Measurements from ENCODE around the gene DNAAF1.

DNAAF1 gene

GRCh38 chr16:84193480-84193879 is 48.4 kb downstream of the DNAAF1 start:
- ChIA-PET POLR2A (no interaction called here), CTCF (no interaction called here)
- no peak for TF ChIP-seq CTCF (IDR thresholded peaks at IDR 0.05; ENCODE audit: control extremely low read depth, extremely low read depth, low read depth, missing control alignments)
- no peak for DNase-seq (ENCODE audit: extremely low spot score)

- no peak for TF ChIP-seq CTCF (IDR thresholded peaks at IDR 0.05; ENCODE audit: control extremely low read depth, extremely low read depth, low read depth, missing control alignments)
- ChIA-PET CTCF (no interaction called here), POLR2A (no interaction called here)
- DNase-seq (ENCODE audit: extremely low spot score) = no peak
These were observed 48.9 kb downstream of the DNAAF1 start for GRCh38 chr16:84194018-84194417.

GRCh38 chr16:84194470-84195200 is 49.5 kb downstream of the DNAAF1 start:
- TF ChIP-seq CTCF (IDR thresholded peaks at IDR 0.05; ENCODE audit: control extremely low read depth, extremely low read depth, low read depth, missing control alignments) = no peak
- POLR2A ChIA-PET = no interaction called here
- CTCF ChIA-PET = interaction anchor here (0.9 to 2.2 kb wide), 2 partner anchors 8 to 82 kb away, joined by 3 to 8 read pairs; partner anchors contain the start of gene TAF1C
- DNase-seq (ENCODE audit: extremely low spot score) = no peak

- ChIA-PET CTCF (interaction anchor here (0.9 to 2.2 kb wide), 2 partner anchors 8 to 82 kb away, joined by 3 to 8 read pairs; partner anchors contain the start of gene TAF1C), POLR2A (no interaction called here)
- TF ChIP-seq CTCF (IDR thresholded peaks at IDR 0.05; ENCODE audit: control extremely low read depth, extremely low read depth, low read depth, missing control alignments) = no peak
- no peak for DNase-seq (ENCODE audit: extremely low spot score)
These were observed 50.3 kb downstream of the DNAAF1 start for GRCh38 chr16:84195201-84196093.

GRCh38 chr16:84196101-84196500 is 51.0 kb downstream of the DNAAF1 start:
- POLR2A ChIA-PET = no interaction called here
- no peak for DNase-seq (ENCODE audit: extremely low spot score)
- CTCF ChIA-PET = interaction anchor here (2.2 kb wide), 1 partner anchor 9 kb away, joined by 8 read pairs; the partner anchor contains the start of gene TAF1C
- no peak for TF ChIP-seq CTCF (IDR thresholded peaks at IDR 0.05; ENCODE audit: control extremely low read depth, extremely low read depth, low read depth, missing control alignments)

- no peak for TF ChIP-seq CTCF (IDR thresholded peaks at IDR 0.05; ENCODE audit: control extremely low read depth, extremely low read depth, low read depth, missing control alignments)
- ChIA-PET POLR2A (no interaction called here), CTCF (interaction anchor here (2.2 kb wide), 1 partner anchor 10 kb away, joined by 8 read pairs; the partner anchor contains the start of gene TAF1C)
- DNase-seq (ENCODE audit: extremely low spot score) = no peak
These were observed 51.8 kb downstream of the DNAAF1 start for GRCh38 chr16:84196727-84197394.
